T-helper 1 cell treated with Interleukin-12 subunit alpha and Interleukin-12 subunit beta and Interleukin-4 antibody, amounts not matched to agents 30 μg/mL and 1 μg/mL, for 36 hours (primary cell): ENCODE measurements around the gene CYBRD1.

ENCODE experiments used
- H3K27ac Mint-ChIP-seq: one replicate; pipeline ENCODE4 v1.8.0; 2021; ENCODE audit warnings: mild to moderate bottlenecking, mixed read lengths
- H3K27me3 Mint-ChIP-seq: one replicate; pipeline ENCODE4 v1.8.0; 2021; ENCODE audit warnings: low read depth, mixed read lengths
- H3K36me3 Mint-ChIP-seq: one replicate; pipeline ENCODE4 v1.8.0; 2021; ENCODE audit warnings: low read depth, mixed read lengths
- H3K4me1 Mint-ChIP-seq: one replicate; pipeline ENCODE4 v1.8.0; 2021; ENCODE audit warnings: low read depth, mixed read lengths
- H3K4me3 Mint-ChIP-seq: one replicate; pipeline ENCODE4 v1.8.0; 2021; ENCODE audit warnings: mild to moderate bottlenecking, moderate library complexity, mixed read lengths
- H3K9me3 Mint-ChIP-seq: one replicate; pipeline ENCODE4 v1.8.0; 2021; ENCODE audit warnings: mixed read lengths

The CYBRD1 gene

GRCh38 chr2:171505374-171505773 is 16.9 kb upstream of the CYBRD1 start:
- H3K27me3 Mint-ChIP-seq, result peaks cover 3% of the 10 kb centered on the region
- no peaks in the 10 kb centered on the region for H3K9me3 Mint-ChIP-seq
- no peaks in the 10 kb centered on the region for H3K36me3 Mint-ChIP-seq
- peaks cover 4% of the 10 kb centered on the region for H3K4me1 Mint-ChIP-seq
- H3K27ac Mint-ChIP-seq, result no peak overlapping the region
- no peak overlapping the region for H3K4me3 Mint-ChIP-seq

DNA sequence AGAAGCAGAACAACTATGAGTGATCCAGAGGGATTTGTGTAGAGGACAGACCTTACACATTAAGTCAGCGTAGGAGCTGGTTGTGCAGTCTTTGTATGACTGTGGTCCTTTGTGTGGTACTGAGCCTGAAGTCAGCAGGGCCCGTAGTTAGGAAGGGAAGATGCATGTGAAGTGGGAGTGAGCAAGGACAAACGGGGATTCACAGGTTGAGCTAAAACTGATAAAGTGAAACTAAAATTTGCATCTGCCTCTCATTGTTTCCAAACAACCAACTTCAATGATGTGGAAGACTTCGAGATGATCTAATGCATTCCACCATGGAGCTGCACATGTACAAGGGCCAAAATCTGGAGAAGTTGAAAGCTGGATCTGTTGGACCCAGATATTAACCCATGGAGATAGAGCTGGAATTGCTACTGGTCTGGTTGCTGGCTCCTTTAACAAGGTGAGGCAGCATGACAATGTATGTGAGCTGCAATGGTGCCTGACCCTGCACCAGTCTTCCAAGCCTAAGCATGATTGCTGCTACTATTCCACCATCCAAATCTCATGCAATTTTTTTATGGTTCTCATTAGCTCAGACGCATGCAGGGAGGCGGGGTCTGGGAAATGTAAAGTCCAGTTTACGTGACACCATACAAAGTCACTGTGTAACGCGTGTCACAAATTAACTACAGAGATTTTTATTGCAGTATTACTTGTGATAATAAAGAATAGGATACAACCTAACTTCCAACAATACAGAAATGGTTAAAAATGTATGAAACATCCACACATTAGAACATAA is 12.1 kb upstream of the CYBRD1 start:
- H3K4me3 Mint-ChIP-seq, result no peak overlapping the region
- no peak overlapping the region for H3K27ac Mint-ChIP-seq
- H3K9me3 Mint-ChIP-seq, result no peaks in the 10 kb centered on the region
- H3K4me1 Mint-ChIP-seq, result peaks cover 4% of the 10 kb centered on the region
- H3K27me3 Mint-ChIP-seq, result peaks cover 3% of the 10 kb centered on the region
- no peaks in the 10 kb centered on the region for H3K36me3 Mint-ChIP-seq

DNA sequence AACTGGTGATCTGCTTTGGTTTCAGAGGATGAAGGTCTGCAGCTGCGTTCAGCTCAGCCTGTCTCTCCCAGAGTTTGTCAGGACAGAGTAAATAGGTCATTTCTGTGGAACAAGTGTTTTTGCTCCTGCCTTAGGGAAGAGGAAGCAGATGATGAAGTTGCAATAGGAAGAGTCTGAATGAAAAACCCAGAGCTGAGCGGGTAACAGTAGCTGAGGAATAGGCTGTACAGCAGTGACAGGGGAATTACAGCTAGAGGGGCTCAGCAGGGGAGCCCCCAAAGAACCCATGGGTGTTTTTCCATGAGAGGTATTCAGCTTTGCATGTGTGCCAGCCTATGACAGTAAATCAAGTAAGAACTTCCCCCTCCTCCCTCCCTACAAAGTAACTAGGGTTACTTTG is 10.3 kb upstream of the CYBRD1 start:
- no peak overlapping the region for H3K4me3 Mint-ChIP-seq
- H3K9me3 Mint-ChIP-seq, result no peaks in the 10 kb centered on the region
- H3K36me3 Mint-ChIP-seq, result no peaks in the 10 kb centered on the region
- no peak overlapping the region for H3K27ac Mint-ChIP-seq
- H3K27me3 Mint-ChIP-seq, result no peaks in the 10 kb centered on the region
- peaks cover 4% of the 10 kb centered on the region for H3K4me1 Mint-ChIP-seq

GRCh38 chr2:171512683-171513195 is 9.5 kb upstream of the CYBRD1 start:
- no peaks in the 10 kb centered on the region for H3K36me3 Mint-ChIP-seq
- no peak overlapping the region for H3K27ac Mint-ChIP-seq
- H3K4me3 Mint-ChIP-seq, result no peak overlapping the region
- H3K27me3 Mint-ChIP-seq, result no peaks in the 10 kb centered on the region
- peaks cover 4% of the 10 kb centered on the region for H3K4me1 Mint-ChIP-seq
- no peaks in the 10 kb centered on the region for H3K9me3 Mint-ChIP-seq

DNA sequence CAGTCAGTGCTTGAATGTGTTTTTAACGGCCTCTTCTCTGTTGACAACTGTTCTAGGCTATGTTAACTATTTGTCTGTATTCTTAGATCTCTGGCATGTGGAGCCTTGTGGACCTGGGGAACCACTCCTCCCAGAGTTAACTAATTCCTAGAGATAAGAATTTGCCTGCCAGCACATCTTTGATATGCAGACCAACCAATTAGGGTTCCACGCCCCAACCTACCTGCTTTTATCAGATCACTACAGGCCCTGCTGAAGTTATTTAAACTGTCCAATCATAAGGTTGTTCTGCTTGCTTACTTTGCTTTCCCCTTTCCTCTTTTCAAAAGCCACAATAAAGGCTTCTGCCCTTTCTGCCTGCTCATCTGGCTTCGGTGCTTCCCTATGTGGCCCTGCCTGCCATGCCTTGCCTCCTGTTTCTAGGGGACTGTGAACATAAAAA is 8.5 kb upstream of the CYBRD1 start:
- H3K36me3 Mint-ChIP-seq, result no peaks in the 10 kb centered on the region
- peaks cover 4% of the 10 kb centered on the region for H3K4me1 Mint-ChIP-seq
- H3K27ac Mint-ChIP-seq, result no peak overlapping the region
- H3K4me3 Mint-ChIP-seq, result no peak overlapping the region
- H3K9me3 Mint-ChIP-seq, result no peaks in the 10 kb centered on the region
- H3K27me3 Mint-ChIP-seq, result peaks cover 1% of the 10 kb centered on the region

DNA sequence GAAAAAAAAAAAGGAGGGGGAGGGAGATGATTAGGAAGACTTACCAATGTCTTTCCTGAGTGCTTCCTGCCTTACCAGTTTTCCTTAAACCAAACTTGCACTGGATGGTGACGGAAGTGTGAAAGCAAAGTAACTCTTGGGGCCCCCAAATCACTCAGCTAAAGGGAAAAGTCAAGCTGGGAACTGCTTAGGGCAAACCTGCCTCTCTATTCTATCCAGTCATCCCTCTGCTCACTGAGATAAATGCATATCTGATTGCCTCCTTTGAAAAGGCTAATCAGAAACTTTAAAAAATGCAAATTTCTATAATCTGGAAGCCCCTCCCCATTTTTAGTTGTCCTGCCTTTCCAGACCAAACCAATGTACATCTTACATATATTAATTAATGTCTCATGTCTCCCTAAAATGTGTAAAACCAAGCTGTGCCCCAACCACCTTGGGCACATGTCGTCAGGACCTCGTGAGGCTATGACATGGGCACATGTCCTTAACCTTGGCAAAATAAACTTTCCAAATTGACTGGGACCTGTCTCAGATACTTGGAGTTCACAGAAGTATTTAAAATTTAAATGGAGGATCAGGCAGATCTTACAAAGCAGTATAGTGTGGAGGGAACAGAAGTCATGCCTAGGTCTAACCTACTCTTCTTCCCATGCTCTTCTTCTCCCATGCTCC is 7.2 kb upstream of the CYBRD1 start:
- Mint-ChIP-seq H3K4me1 (peaks cover under 1% of the 10 kb centered on the region), H3K36me3 (no peaks in the 10 kb centered on the region), H3K4me3 (no peak overlapping the region), H3K27ac (no peak overlapping the region), H3K9me3 (no peaks in the 10 kb centered on the region), H3K27me3 (peaks cover 14% of the 10 kb centered on the region)

GRCh38 chr2:171515672-171516298 is 6.5 kb upstream of the CYBRD1 start:
- Mint-ChIP-seq H3K27ac (no peak overlapping the region), H3K27me3 (peaks cover 19% of the 10 kb centered on the region), H3K4me3 (no peak overlapping the region), H3K4me1 (no peaks in the 10 kb centered on the region), H3K9me3 (no peaks in the 10 kb centered on the region), H3K36me3 (no peaks in the 10 kb centered on the region)

DNA sequence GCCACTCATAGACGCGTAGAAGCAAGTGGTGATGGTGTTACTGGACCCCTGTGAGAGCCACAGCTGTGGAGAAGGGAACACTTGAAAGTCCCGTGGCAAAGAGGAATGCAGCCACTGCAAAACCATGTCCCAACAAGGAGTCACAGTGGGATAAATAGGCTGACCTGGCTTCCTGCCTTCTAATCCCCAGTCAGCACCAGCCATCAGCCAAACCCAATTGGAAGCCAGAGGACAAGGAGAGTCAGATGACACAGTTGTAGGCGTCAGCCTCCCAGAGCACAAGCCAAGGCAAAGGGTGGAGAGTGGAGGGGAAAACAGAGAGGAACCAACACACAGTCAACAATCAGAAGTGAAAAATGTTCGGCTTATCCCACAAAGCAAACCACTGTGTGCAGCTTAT is 5.5 kb upstream of the CYBRD1 start:
- H3K4me3 Mint-ChIP-seq, result no peak overlapping the region
- no peaks in the 10 kb centered on the region for H3K9me3 Mint-ChIP-seq
- peaks cover 27% of the 10 kb centered on the region for H3K27me3 Mint-ChIP-seq
- H3K4me1 Mint-ChIP-seq, result peaks cover 2% of the 10 kb centered on the region
- H3K36me3 Mint-ChIP-seq, result no peaks in the 10 kb centered on the region
- H3K27ac Mint-ChIP-seq, result no peak overlapping the region

GRCh38 chr2:171520471-171520870 is 1.8 kb upstream of the CYBRD1 start:
- Mint-ChIP-seq H3K4me1 (peaks cover 7% of the 10 kb centered on the region), H3K27ac (no peak overlapping the region), H3K4me3 (no peak overlapping the region), H3K36me3 (no peaks in the 10 kb centered on the region), H3K27me3 (peaks cover 55% of the 10 kb centered on the region), H3K9me3 (no peaks in the 10 kb centered on the region)

DNA sequence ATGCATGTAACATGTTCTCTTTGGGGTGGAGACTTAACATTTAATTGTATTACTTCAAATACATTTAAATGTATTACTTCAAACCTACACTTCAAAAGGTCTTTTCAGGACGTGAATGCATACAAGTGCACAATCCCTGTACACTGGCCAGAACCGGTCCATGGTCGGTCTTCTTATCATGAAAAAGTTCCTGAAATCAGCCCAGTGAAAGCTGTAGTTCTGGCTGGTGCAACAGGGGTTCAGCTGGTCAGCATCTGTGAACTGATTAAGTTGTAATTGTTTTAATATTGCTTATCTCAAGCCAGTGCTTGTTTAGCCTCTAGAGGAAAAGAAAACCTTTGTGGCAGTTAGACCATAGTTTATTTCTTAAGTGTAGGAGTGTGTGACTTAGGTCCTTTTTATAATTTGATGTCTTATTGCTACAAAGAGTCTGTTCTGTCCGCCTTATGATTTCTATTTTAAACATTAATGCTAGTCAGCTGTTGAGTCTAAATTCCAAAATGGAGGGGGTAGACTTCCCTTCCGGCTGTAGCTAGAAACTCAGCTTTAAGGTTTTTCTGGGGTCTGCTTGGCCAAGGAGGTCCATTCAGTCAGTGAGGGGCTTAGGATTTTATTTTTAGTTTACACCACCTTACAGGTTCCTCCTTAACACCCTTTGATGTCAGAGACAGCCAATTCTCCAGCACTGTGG is 768 bp upstream of the CYBRD1 start:
- no peaks in the 10 kb centered on the region for H3K9me3 Mint-ChIP-seq
- H3K27ac Mint-ChIP-seq, result no peak overlapping the region
- H3K36me3 Mint-ChIP-seq, result no peaks in the 10 kb centered on the region
- H3K27me3 Mint-ChIP-seq, result peaks cover 57% of the 10 kb centered on the region
- peak overlapping the region; percentile 81 for H3K4me3 Mint-ChIP-seq
- H3K4me1 Mint-ChIP-seq, result peaks cover 7% of the 10 kb centered on the region

- H3K27me3 Mint-ChIP-seq, result peaks cover 66% of the 10 kb centered on the region
- no peak overlapping the region for H3K27ac Mint-ChIP-seq
Observed at GRCh38 chr2:171522788-171523087, 464 bp downstream of the CYBRD1 start.

GRCh38 chr2:171523088-171524017 is 1.1 kb downstream of the CYBRD1 start:
- H3K27me3 Mint-ChIP-seq, result peaks cover 68% of the 10 kb centered on the region
- peak overlapping the region; percentile 81 for H3K4me3 Mint-ChIP-seq
- no peak overlapping the region for H3K27ac Mint-ChIP-seq
- peaks cover 7% of the 10 kb centered on the region for H3K4me1 Mint-ChIP-seq
- no peaks in the 10 kb centered on the region for H3K9me3 Mint-ChIP-seq
- H3K36me3 Mint-ChIP-seq, result no peaks in the 10 kb centered on the region

More at GRCh38 chr2:171522788-171523087, 464 bp downstream of the CYBRD1 start:
- peak overlapping the region; percentile 81 for H3K4me3 Mint-ChIP-seq
- no peaks in the 10 kb centered on the region for H3K36me3 Mint-ChIP-seq
- H3K4me1 Mint-ChIP-seq, result peaks cover 7% of the 10 kb centered on the region
- no peaks in the 10 kb centered on the region for H3K9me3 Mint-ChIP-seq

DNA sequence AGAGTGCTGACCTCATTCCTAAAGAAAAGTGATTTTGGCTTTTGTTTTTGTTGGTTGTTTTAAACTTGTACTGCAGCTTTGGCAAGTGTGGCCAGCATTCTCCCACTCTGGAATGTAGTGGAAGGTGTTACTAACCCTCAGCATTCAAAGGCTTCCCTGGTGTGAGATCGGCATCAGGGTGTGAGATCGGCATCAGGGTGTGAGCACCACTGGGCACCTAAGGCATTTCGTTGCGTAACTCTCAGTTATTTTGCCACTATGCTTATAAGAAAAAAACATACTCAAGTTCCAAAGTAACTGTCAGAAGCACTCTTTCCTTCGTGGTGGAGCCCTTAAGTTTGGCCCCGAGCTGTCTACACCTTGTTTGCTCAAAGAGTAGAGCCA is 1.7 kb downstream of the CYBRD1 start:
- Mint-ChIP-seq H3K4me1 (peaks cover 7% of the 10 kb centered on the region), H3K36me3 (no peaks in the 10 kb centered on the region), H3K27me3 (peaks cover 70% of the 10 kb centered on the region), H3K27ac (no peak overlapping the region), H3K4me3 (peak overlapping the region; percentile 26), H3K9me3 (no peaks in the 10 kb centered on the region)

- Mint-ChIP-seq H3K4me3 (no peak overlapping the region), H3K27ac (no peak overlapping the region), H3K4me1 (no peaks in the 10 kb centered on the region), H3K9me3 (peaks cover 5% of the 10 kb centered on the region), H3K36me3 (no peaks in the 10 kb centered on the region), H3K27me3 (peaks cover 38% of the 10 kb centered on the region)
Observed at GRCh38 chr2:171529914-171530313, 7.6 kb downstream of the CYBRD1 start.
